ENCODE data around the gene CAGE1.
A peak's percentile ranks its signal among the peaks of the same experiment; 100 is the strongest.
"Not testable (repeated sequence)": the region's sequence is repeated elsewhere in the genome, so short reads cannot be mapped to it uniquely, and the experiment has no call there.

Gene CAGE1

GRCh38 chr6:7338031-7338430, 51.5 kb downstream of the CAGE1 start:
- no peak for DNase-seq (ENCODE audit: low read depth)

DNA sequence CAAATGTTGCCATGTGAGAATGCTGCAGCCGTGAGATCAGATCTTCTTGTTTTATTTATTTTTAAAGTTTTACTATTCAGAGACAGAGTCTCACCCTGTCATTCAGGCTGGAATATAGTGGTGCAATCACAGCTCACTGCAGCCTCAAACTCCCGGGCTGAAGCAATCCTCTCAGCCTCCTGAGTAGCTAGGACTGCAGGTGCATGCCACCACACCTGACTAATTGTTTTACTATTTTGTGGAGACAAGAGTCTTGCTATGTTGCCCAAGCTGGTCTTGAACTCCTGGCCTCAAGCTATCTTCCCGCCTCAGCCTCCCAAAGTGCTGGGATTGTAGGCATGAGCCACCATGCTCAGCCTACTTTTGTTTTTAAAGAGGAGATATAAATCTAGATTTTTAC, 54.0 kb downstream of the CAGE1 start:
- no peak for DNase-seq (ENCODE audit: low read depth)

DNA sequence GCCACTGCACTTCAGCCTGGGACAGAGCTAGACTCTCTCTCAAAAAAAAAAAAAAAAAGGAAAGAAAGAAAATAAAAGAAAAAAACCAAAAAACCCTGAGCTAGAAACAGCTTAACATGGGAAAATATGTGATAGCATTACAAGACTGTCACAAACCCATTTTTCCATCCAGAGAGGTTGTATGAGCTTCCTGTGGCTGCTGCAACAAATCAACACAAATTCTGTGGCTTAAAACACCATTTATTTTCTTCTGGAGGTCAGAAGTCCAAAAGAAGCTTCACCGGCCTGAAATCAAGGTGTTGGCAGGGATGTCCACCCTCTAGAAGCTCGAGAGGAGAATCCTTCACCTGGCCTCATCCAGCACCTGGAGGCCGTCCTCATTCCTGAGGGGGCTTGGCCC, 54.9 kb downstream of the CAGE1 start:
- DNase-seq (ENCODE audit: low read depth): no peak

DNA sequence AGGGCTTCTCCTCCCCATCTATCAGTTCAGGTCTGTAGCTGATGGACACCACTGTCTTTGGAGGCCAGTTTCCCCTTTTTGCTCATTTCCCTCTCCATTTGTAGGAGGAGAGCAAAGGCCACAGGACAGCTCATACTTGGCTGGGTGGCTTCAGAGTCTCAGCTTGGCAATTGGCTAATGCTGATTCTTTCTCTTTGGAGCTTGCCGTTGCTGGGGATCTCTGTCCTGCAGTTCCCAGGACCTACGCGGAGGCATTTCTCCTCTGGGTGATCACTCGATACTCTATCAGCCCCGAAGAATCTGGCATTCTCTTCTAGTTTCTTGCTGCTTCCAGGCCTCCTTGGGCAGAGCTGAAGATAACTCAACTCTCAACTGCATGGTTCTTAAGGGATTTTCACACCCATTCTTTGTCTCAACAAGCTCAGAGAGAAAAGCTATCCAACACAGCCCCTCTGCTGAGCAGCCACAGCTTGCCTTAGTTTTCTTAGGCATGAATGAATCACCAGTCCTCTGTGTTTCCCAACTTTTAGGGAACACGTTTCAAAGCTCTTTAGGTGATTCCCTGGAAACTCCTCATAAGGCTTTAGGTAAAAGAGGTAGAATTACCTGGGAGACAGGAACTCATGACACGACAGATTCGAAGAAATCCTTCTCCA, 57.3 kb downstream of the CAGE1 start:
- no peak for DNase-seq (ENCODE audit: low read depth)

- DNase-seq (ENCODE audit: low read depth): no peak
Observed at GRCh38 chr6:7331452-7331851, 58.1 kb downstream of the CAGE1 start.

DNA sequence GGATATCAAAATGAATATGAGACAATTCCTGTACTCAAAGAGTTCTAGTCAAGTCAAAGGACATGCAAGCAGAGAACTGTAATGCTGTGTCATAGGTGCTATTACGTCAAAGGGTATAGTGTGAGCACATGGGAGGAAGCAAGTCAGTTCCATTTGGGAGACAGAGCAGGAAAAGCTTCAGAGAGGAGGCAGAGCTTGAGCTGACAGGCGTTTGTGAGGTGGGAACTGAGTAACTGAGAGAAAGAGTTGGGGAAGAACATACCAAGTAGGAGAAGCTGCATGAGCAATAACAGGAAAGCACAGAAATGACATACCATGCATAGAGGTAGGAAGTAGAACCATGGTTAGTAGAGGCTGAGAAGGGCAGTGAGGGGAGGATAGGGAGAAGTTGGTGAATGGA, 61.3 kb downstream of the CAGE1 start:
- no peak for DNase-seq (ENCODE audit: low read depth)

DNA sequence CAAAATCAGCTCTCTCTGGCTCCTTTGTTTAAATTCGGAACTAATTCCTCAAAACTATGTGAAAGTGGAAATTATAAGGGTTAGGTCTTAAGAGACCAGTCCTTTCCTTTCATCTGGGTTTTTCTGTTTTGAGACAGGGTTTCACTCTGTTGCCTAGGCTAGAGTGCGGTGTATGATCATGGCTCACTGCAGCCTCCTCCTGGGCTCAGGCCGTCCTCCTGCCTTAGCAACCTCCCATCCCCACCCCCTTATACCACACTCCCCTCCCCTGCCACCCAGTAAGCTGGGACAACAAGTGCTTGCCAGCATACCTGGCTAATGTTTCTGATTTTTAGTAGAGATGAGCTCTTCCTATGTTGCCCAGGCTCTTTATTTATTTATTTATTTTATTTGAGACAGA, 63.8 kb downstream of the CAGE1 start:
- no peak for DNase-seq (ENCODE audit: low read depth)

DNA sequence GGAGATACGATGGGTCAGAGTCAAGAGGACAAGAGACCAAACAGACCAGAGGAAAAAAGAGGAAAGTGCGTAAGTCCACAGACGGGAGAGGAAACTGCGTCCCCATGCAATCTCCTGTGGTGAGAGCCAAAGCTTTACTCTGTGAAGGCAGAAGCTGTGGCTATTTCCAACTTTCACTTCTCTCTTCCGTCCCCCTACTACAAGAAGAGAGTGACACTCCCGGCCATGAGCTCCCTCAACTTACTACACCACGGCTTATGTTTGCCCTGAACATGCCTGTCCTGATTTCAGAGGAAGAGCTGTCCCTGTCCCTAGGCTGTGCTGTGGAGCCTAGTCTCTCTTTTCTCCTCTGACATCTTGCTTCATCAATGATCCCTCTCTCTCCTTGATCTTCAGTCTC, 65.0 kb downstream of the CAGE1 start:
- no peak for DNase-seq (ENCODE audit: low read depth)

DNA sequence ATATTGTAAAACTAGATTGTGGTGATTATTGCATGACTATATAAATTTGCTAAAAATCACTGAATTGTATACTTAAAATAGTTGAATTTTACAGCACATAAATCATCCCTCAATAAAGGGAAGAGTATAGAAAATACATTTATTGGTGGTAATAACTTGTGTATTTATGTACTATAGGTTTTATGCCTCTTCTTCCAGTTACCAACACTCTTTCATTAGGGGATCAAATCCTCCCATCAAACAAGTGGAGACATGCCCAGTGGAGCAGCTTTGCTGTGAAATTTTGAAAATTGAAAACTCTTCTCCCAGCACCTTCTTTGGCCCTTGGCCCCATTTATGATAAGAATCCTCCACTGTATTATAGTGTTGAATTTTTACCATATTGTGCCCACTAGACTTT, 66.5 kb downstream of the CAGE1 start:
- no peak for DNase-seq (ENCODE audit: low read depth)

- DNase-seq (ENCODE audit: low read depth): not testable (repeated sequence)
Observed at GRCh38 chr6:7321866-7322265, 67.7 kb downstream of the CAGE1 start.

DNA sequence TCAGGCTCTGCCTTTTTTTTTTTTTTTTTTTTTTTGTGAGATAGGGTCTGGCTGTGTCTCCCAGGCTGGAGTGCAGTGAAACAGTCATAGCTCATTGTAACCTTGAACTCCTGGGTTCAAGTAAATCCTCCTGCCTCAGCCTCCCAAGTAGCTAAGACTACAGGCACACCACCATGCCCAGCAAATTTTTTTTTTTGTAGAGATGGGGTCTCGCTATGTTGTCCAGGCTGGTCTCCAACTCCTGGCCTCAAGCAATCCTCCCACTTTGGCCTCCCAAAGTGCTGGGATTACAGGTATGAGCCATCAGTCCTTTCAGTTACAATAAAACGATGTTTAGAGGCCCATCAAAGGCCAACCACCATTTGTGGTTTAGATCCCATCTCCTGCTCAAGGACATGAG, 70.1 kb downstream of the CAGE1 start:
- not testable (repeated sequence) for DNase-seq (ENCODE audit: low read depth)

DNA sequence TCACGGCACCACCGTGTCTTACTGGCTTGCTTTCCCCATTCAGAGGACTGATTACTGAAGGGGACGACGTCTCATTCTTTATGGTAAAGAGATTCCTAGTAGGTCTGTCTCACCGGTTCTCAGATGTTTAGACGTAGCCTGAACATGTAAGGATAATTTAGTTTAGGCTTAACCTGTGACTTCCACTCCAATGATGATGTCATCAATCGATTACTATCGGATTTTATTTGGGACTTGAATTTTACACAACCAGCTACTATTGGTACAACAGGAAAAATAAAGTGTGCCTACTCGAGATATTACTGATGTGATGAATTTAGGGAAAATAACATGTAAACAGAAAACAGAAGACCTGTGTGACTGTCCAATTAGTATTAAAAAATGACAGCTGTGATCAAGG, 72.0 kb downstream of the CAGE1 start:
- DNase-seq (ENCODE audit: low read depth): no peak

DNA sequence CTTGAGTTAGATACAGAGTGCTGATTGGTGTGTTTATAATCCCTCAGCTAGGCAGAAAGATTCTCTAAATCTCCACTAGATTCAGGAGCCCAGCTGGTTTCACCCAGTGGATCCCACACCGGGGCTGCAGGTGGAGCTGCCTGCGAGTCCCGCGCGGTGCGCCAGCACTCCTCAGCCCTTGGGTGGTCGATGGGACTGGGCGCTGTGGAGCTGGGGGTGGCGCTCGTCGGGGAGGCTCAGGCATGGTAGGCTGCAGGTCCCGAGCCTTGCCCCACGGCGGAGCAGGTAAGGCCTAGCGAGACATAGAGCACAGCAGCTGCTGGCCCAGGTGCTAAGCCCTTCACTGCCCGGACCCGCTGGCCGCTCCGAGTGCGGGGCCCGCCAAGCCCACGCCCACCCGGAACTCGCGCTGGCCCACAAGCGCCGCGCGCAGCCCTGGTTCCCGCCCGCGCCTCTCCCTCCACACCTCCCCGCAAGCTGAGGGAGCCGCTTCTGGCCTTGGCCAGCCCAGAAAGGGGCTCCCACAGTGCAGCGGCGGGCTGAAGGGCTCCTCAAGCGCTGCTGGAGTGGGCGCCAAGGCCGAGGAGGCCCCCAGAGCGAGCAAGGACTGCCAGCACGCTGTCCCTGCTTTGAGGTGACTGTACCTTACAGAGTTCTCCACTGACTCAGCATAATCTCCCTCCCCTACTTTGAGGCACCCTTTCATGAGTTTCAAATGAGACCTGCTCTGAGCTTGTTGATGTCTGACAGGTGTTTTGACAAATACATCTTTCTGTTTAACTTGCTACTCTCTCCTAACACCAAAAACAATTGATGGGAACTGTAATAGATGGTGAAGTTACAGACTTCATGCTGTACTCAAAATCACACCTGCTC, 72.6 kb downstream of the CAGE1 start:
- DNase-seq (ENCODE audit: low read depth): no peak

- DNase-seq (ENCODE audit: low read depth): no peak
Observed at GRCh38 chr6:7315948-7316365, 73.6 kb downstream of the CAGE1 start.

- DNase-seq (ENCODE audit: low read depth): not testable (repeated sequence)
Observed at GRCh38 chr6:7315087-7315947, 74.2 kb downstream of the CAGE1 start.

GRCh38 chr6:7314414-7314813, 75.1 kb downstream of the CAGE1 start:
- no peak for DNase-seq (ENCODE audit: low read depth)

- DNase-seq (ENCODE audit: low read depth): no peak
Observed at GRCh38 chr6:7313505-7314165, 75.9 kb downstream of the CAGE1 start.

- peak; percentile 94 for DNase-seq (ENCODE audit: low read depth)
Observed at GRCh38 chr6:7312616-7313504, 76.7 kb downstream of the CAGE1 start, which contains the start of gene SSR1. TSS of gene SSR1 (minus strand) at chr6:7313199. CDS start at chr6:7313120, 79 bp downstream.

DNA sequence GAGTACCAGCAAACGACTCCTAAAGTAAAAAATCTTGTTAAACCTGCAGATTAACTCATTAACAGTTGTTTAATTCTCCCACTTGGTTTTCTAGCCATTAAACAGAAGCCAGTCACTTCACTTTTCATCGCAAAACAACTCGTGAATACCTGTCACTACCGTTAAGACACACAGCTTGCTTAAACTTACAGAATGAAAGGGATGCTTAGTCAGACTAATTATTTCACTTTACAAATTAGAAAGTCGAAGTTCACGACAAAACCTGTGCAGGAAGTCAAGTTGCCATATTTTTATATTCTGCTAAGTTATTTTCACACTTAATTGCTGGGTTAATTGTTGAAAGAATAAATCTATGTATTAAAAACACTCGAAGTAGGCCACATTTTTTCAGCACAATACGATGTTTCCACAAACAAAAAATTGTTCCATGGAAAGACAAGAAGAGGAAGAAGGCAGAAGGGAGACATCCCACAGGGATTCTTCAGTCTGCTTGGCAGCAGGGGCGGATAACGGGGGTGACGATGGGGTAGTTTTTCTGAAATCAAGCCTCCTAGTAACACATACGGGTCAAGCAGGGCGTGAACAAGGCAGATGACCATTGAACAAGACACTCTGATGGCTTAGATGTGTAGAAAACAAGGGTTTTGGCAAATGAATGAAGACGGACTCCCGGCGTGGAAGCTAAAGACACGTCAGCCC, 77.5 kb downstream of the CAGE1 start:
- DNase-seq (ENCODE audit: low read depth): no peak

DNA sequence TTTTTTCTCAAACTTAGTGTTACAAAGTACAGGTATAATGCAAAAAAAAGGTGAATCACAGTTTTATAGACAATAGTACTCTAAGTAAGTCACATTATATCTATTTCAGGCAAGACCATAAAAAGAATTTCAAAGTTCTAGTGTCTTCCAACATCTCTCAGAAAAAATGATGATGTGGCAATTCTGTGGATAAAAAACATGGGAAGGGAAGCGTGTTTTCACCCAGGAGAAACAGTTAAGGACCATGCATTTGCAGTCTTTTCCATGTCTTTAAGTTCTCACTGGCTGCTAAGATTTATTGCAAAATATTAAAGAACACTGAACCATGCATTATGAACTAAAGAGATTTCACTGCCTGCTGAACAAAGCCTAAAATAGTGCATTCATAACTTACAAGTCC, 78.4 kb downstream of the CAGE1 start:
- no peak for DNase-seq (ENCODE audit: low read depth)

Measured in activated gamma-delta T cell treated with anti-CD3 and anti-CD28 coated beads, Interleukin-2, amount 50 U/mL, for 16 hours (primary cell).